Vagina (tissue), 2 donors: ENCODE measurements around the gene TBCE.

Experiments
- POLR2A ChIP-seq, 2 donors: fragments of 450-650 bp; IDR thresholded peaks; one replicate each; pipeline ENCODE4 v1.6.1; 2017; ENCODE audit warnings: antibody characterized with exemption in 2 of 2, mild to moderate bottlenecking in 2 of 2, moderate library complexity in 2 of 2
- TF ChIP-seq, protein P1 (sequence below), 3 experiments: fragments of 450-650 bp in 2 of 3; fragments of 200-600 bp in 1 of 3; sonication (generic) in 1 of 3; IDR thresholded peaks; one replicate each; pipeline ENCODE4 v1.5.1; 2017 to 2019; ENCODE audit warnings: antibody characterized with exemption in 3 of 3, mild to moderate bottlenecking in 2 of 3, moderate library complexity in 2 of 3

- TF ChIP-seq, protein P1, sequence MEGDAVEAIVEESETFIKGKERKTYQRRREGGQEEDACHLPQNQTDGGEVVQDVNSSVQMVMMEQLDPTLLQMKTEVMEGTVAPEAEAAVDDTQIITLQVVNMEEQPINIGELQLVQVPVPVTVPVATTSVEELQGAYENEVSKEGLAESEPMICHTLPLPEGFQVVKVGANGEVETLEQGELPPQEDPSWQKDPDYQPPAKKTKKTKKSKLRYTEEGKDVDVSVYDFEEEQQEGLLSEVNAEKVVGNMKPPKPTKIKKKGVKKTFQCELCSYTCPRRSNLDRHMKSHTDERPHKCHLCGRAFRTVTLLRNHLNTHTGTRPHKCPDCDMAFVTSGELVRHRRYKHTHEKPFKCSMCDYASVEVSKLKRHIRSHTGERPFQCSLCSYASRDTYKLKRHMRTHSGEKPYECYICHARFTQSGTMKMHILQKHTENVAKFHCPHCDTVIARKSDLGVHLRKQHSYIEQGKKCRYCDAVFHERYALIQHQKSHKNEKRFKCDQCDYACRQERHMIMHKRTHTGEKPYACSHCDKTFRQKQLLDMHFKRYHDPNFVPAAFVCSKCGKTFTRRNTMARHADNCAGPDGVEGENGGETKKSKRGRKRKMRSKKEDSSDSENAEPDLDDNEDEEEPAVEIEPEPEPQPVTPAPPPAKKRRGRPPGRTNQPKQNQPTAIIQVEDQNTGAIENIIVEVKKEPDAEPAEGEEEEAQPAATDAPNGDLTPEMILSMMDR (IDR thresholded peaks at IDR 0.05) = no peak
- no peak for TF ChIP-seq POLR2A (IDR thresholded peaks at IDR 0.05)
These were observed 63.8 kb downstream of the TBCE start for GRCh38 chr1:235430991-235431390.
